Measurements from ENCODE around the gene PPP2R5E.
"Not testable (repeated sequence)": the region's sequence is repeated elsewhere in the genome, so short reads cannot be mapped to it uniquely, and the experiment has no call there.

Gene PPP2R5E

GRCh38 chr14:63383776-63384367, 159.3 kb downstream of the PPP2R5E start:
- Histone ChIP-seq H3K36me3 (ENCODE audit: control insufficient read depth in 2 of 2, insufficient read depth in 2 of 2, low read length in 2 of 2) (peaks cover 24 to 28% of the 10 kb centered on the region in 2 donors), H3K4me3 (ENCODE audit: low read length in 2 of 2) (no peak overlapping the region)

GRCh38 chr14:63378444-63378843, 164.7 kb downstream of the PPP2R5E start:
- Histone ChIP-seq H3K9me3 (ENCODE audit: control insufficient read depth in 2 of 2, low read length in 2 of 2) (no peaks in the 10 kb centered on the region), H3K27me3 (ENCODE audit: control insufficient read depth in 1 of 2, insufficient read depth in 2 of 2, low read length in 2 of 2) (no peaks in the 10 kb centered on the region), H3K36me3 (ENCODE audit: control insufficient read depth in 2 of 2, insufficient read depth in 2 of 2, low read length in 2 of 2) (peaks cover 10 to 17% of the 10 kb centered on the region in 2 donors), H3K9ac (ENCODE audit: low read length in 2 of 2) (no peak overlapping the region), H3K4me3 (ENCODE audit: low read length in 2 of 2) (no peak overlapping the region), H3K27ac (ENCODE audit: low read length) (no peak overlapping the region), H3K4me1 (ENCODE audit: control insufficient read depth, insufficient read depth, low read length) (no peaks in the 10 kb centered on the region)

More at GRCh38 chr14:63383776-63384367, 159.3 kb downstream of the PPP2R5E start:
- H3K4me1 ChIP-seq (ENCODE audit: control insufficient read depth, insufficient read depth, low read length), result no peaks in the 10 kb centered on the region
- no peaks in the 10 kb centered on the region for H3K9me3 ChIP-seq (ENCODE audit: control insufficient read depth in 2 of 2, low read length in 2 of 2)
- no peaks in the 10 kb centered on the region for H3K27me3 ChIP-seq (ENCODE audit: control insufficient read depth in 1 of 2, insufficient read depth in 2 of 2, low read length in 2 of 2)
- H3K27ac ChIP-seq (ENCODE audit: low read length), result no peak overlapping the region
- no peak overlapping the region for H3K9ac ChIP-seq (ENCODE audit: low read length in 2 of 2)

GRCh38 chr14:63375769-63376168, 167.4 kb downstream of the PPP2R5E start:
- H3K9me3 ChIP-seq (ENCODE audit: control insufficient read depth in 2 of 2, low read length in 2 of 2), result peaks cover 0 to 1% of the 10 kb centered on the region in 2 donors
- H3K27ac ChIP-seq (ENCODE audit: low read length), result no peak overlapping the region
- no peaks in the 10 kb centered on the region for H3K27me3 ChIP-seq (ENCODE audit: control insufficient read depth in 1 of 2, insufficient read depth in 2 of 2, low read length in 2 of 2)
- H3K9ac ChIP-seq (ENCODE audit: low read length in 2 of 2), result no peak overlapping the region
- no peak overlapping the region for H3K4me3 ChIP-seq (ENCODE audit: low read length in 2 of 2)
- H3K36me3 ChIP-seq (ENCODE audit: control insufficient read depth in 2 of 2, insufficient read depth in 2 of 2, low read length in 2 of 2), result peaks cover 3 to 4% of the 10 kb centered on the region in 2 donors
- H3K4me1 ChIP-seq (ENCODE audit: control insufficient read depth, insufficient read depth, low read length), result no peaks in the 10 kb centered on the region

- not testable (repeated sequence) for H3K4me3 ChIP-seq (ENCODE audit: low read length in 2 of 2); H3K9me3 ChIP-seq (ENCODE audit: control insufficient read depth in 2 of 2, low read length in 2 of 2); H3K27ac ChIP-seq (ENCODE audit: low read length); H3K4me1 ChIP-seq (ENCODE audit: control insufficient read depth, insufficient read depth, low read length); H3K27me3 ChIP-seq (ENCODE audit: control insufficient read depth in 1 of 2, insufficient read depth in 2 of 2, low read length in 2 of 2); H3K9ac ChIP-seq (ENCODE audit: low read length in 2 of 2); H3K36me3 ChIP-seq (ENCODE audit: control insufficient read depth in 2 of 2, insufficient read depth in 2 of 2, low read length in 2 of 2)
Measured at GRCh38 chr14:63371613-63372012, 171.6 kb downstream of the PPP2R5E start.

- Histone ChIP-seq H3K4me3 (ENCODE audit: low read length in 2 of 2) (no peak overlapping the region), H3K4me1 (ENCODE audit: control insufficient read depth, insufficient read depth, low read length) (no peaks in the 10 kb centered on the region), H3K27me3 (ENCODE audit: control insufficient read depth in 1 of 2, insufficient read depth in 2 of 2, low read length in 2 of 2) (no peaks in the 10 kb centered on the region), H3K36me3 (ENCODE audit: control insufficient read depth in 2 of 2, insufficient read depth in 2 of 2, low read length in 2 of 2) (peaks cover 0 to 2% of the 10 kb centered on the region in 2 donors), H3K27ac (ENCODE audit: low read length) (no peak overlapping the region), H3K9ac (ENCODE audit: low read length in 2 of 2) (no peak overlapping the region), H3K9me3 (ENCODE audit: control insufficient read depth in 2 of 2, low read length in 2 of 2) (peaks cover 0 to 3% of the 10 kb centered on the region in 2 donors)
Measured at GRCh38 chr14:63371033-63371432, 172.1 kb downstream of the PPP2R5E start.

- no peaks in the 10 kb centered on the region for H3K4me1 ChIP-seq (ENCODE audit: control insufficient read depth, insufficient read depth, low read length)
- no peak overlapping the region for H3K9ac ChIP-seq (ENCODE audit: low read length in 2 of 2)
- peaks cover 0 to 3% of the 10 kb centered on the region in 2 donors for H3K9me3 ChIP-seq (ENCODE audit: control insufficient read depth in 2 of 2, low read length in 2 of 2)
- H3K4me3 ChIP-seq (ENCODE audit: low read length in 2 of 2), result no peak overlapping the region
- no peak overlapping the region for H3K27ac ChIP-seq (ENCODE audit: low read length)
- peaks cover 0 to 2% of the 10 kb centered on the region in 2 donors for H3K36me3 ChIP-seq (ENCODE audit: control insufficient read depth in 2 of 2, insufficient read depth in 2 of 2, low read length in 2 of 2)
- H3K27me3 ChIP-seq (ENCODE audit: control insufficient read depth in 1 of 2, insufficient read depth in 2 of 2, low read length in 2 of 2), result no peaks in the 10 kb centered on the region
Measured at GRCh38 chr14:63367742-63368364, 175.3 kb downstream of the PPP2R5E start.

- no peaks in the 10 kb centered on the region for H3K4me1 ChIP-seq (ENCODE audit: control insufficient read depth, insufficient read depth, low read length)
- H3K27ac ChIP-seq (ENCODE audit: low read length), result no peak overlapping the region
- no peaks in the 10 kb centered on the region for H3K27me3 ChIP-seq (ENCODE audit: control insufficient read depth in 1 of 2, insufficient read depth in 2 of 2, low read length in 2 of 2)
- H3K4me3 ChIP-seq (ENCODE audit: low read length in 2 of 2), result no peak overlapping the region
- H3K36me3 ChIP-seq (ENCODE audit: control insufficient read depth in 2 of 2, insufficient read depth in 2 of 2, low read length in 2 of 2), result no peaks in the 10 kb centered on the region
- no peak overlapping the region for H3K9ac ChIP-seq (ENCODE audit: low read length in 2 of 2)
- H3K9me3 ChIP-seq (ENCODE audit: control insufficient read depth in 2 of 2, low read length in 2 of 2), result no peaks in the 10 kb centered on the region
Measured at GRCh38 chr14:63362389-63362819, 180.8 kb downstream of the PPP2R5E start.

- Histone ChIP-seq H3K4me1 (ENCODE audit: control insufficient read depth, insufficient read depth, low read length) (no peaks in the 10 kb centered on the region), H3K9ac (ENCODE audit: low read length in 2 of 2) (no peak overlapping the region), H3K27me3 (ENCODE audit: control insufficient read depth in 1 of 2, insufficient read depth in 2 of 2, low read length in 2 of 2) (no peaks in the 10 kb centered on the region), H3K9me3 (ENCODE audit: control insufficient read depth in 2 of 2, low read length in 2 of 2) (no peaks in the 10 kb centered on the region), H3K27ac (ENCODE audit: low read length) (no peak overlapping the region), H3K4me3 (ENCODE audit: low read length in 2 of 2) (no peak overlapping the region), H3K36me3 (ENCODE audit: control insufficient read depth in 2 of 2, insufficient read depth in 2 of 2, low read length in 2 of 2) (no peaks in the 10 kb centered on the region)
Measured at GRCh38 chr14:63361790-63362189, 181.4 kb downstream of the PPP2R5E start.

- H3K4me3 ChIP-seq (ENCODE audit: low read length in 2 of 2), result no peak overlapping the region
- no peaks in the 10 kb centered on the region for H3K4me1 ChIP-seq (ENCODE audit: control insufficient read depth, insufficient read depth, low read length)
- H3K36me3 ChIP-seq (ENCODE audit: control insufficient read depth in 2 of 2, insufficient read depth in 2 of 2, low read length in 2 of 2), result no peaks in the 10 kb centered on the region
- H3K27ac ChIP-seq (ENCODE audit: low read length), result no peak overlapping the region
- H3K9me3 ChIP-seq (ENCODE audit: control insufficient read depth in 2 of 2, low read length in 2 of 2), result no peaks in the 10 kb centered on the region
- no peaks in the 10 kb centered on the region for H3K27me3 ChIP-seq (ENCODE audit: control insufficient read depth in 1 of 2, insufficient read depth in 2 of 2, low read length in 2 of 2)
- H3K9ac ChIP-seq (ENCODE audit: low read length in 2 of 2), result no peak overlapping the region
Measured at GRCh38 chr14:63357841-63358240, 185.3 kb downstream of the PPP2R5E start.

GRCh38 chr14:63345826-63346225, 197.4 kb downstream of the PPP2R5E start:
- Histone ChIP-seq H3K4me1 (ENCODE audit: control insufficient read depth, insufficient read depth, low read length) (no peaks in the 10 kb centered on the region), H3K36me3 (ENCODE audit: control insufficient read depth in 2 of 2, insufficient read depth in 2 of 2, low read length in 2 of 2) (no peaks in the 10 kb centered on the region), H3K4me3 (ENCODE audit: low read length in 2 of 2) (no peak overlapping the region), H3K27ac (ENCODE audit: low read length) (no peak overlapping the region), H3K9me3 (ENCODE audit: control insufficient read depth in 2 of 2, low read length in 2 of 2) (no peaks in the 10 kb centered on the region), H3K9ac (ENCODE audit: low read length in 2 of 2) (no peak overlapping the region), H3K27me3 (ENCODE audit: control insufficient read depth in 1 of 2, insufficient read depth in 2 of 2, low read length in 2 of 2) (no peaks in the 10 kb centered on the region)

- Histone ChIP-seq H3K27ac (ENCODE audit: low read length) (no peak overlapping the region), H3K9ac (ENCODE audit: low read length in 2 of 2) (no peak overlapping the region), H3K4me3 (ENCODE audit: low read length in 2 of 2) (no peak overlapping the region), H3K27me3 (ENCODE audit: control insufficient read depth in 1 of 2, insufficient read depth in 2 of 2, low read length in 2 of 2) (no peaks in the 10 kb centered on the region), H3K36me3 (ENCODE audit: control insufficient read depth in 2 of 2, insufficient read depth in 2 of 2, low read length in 2 of 2) (no peaks in the 10 kb centered on the region), H3K9me3 (ENCODE audit: control insufficient read depth in 2 of 2, low read length in 2 of 2) (no peaks in the 10 kb centered on the region), H3K4me1 (ENCODE audit: control insufficient read depth, insufficient read depth, low read length) (no peaks in the 10 kb centered on the region)
Measured at GRCh38 chr14:63344336-63344735, 198.8 kb downstream of the PPP2R5E start.

Data from stomach smooth muscle (tissue), 2 donors.